GM19397 (cell line): ENCODE results near the gene WASF2.

Experiments
- ATAC-seq: cut with Tn5 transposase; IDR thresholded peaks from one replicate; pipeline ENCODE4 v1.9.1; 2021; ENCODE audit warnings: mild to moderate bottlenecking, moderate library complexity; ENCODE audit not compliant: unreplicated experiment

WASF2 gene

GRCh38 chr1:27379564-27380122, 110.3 kb downstream of the WASF2 start:
- ATAC-seq = no peak

- no peak for ATAC-seq
Measured at GRCh38 chr1:27377760-27378495, 112.0 kb downstream of the WASF2 start.

- no peak for ATAC-seq
Measured at GRCh38 chr1:27374362-27375086, 115.4 kb downstream of the WASF2 start, which contains the start of gene FCN3. TSS of gene FCN3 (minus strand) at chr1:27374824. CDS start at chr1:27374818, 6 bp downstream.

GRCh38 chr1:27372808-27373690, 116.9 kb downstream of the WASF2 start:
- no peak for ATAC-seq

GRCh38 chr1:27372022-27372807, 117.8 kb downstream of the WASF2 start:
- ATAC-seq = no peak

- ATAC-seq = no peak
Measured at GRCh38 chr1:27368869-27369582, 120.9 kb downstream of the WASF2 start.

GRCh38 chr1:27367160-27367650, 122.8 kb downstream of the WASF2 start:
- ATAC-seq = no peak

- ATAC-seq = peak; percentile 33
Measured at GRCh38 chr1:27366411-27367159, 123.4 kb downstream of the WASF2 start, which contains the start of gene MAP3K6. TSS of gene MAP3K6 (minus strand) at chr1:27366961. CDS start at chr1:27366597, 364 bp downstream.

GRCh38 chr1:27366113-27366410, 123.9 kb downstream of the WASF2 start:
- ATAC-seq = peak; percentile 48

- ATAC-seq = peak; percentile 43
Measured at GRCh38 chr1:27365372-27366112, 124.4 kb downstream of the WASF2 start.

GRCh38 chr1:27364696-27365371, 125.1 kb downstream of the WASF2 start:
- no peak for ATAC-seq

GRCh38 chr1:27363766-27364695, 125.9 kb downstream of the WASF2 start:
- no peak for ATAC-seq

- no peak for ATAC-seq
Measured at GRCh38 chr1:27361553-27361952, 128.4 kb downstream of the WASF2 start.

GRCh38 chr1:27361044-27361402, 128.9 kb downstream of the WASF2 start:
- no peak for ATAC-seq

- no peak for ATAC-seq
Measured at GRCh38 chr1:27360159-27361043, 129.6 kb downstream of the WASF2 start.

GRCh38 chr1:27359822-27360158, 130.2 kb downstream of the WASF2 start:
- no peak for ATAC-seq
